ENCODE measurements around the gene PLXNB1.
"Not testable (repeated sequence)": the region's sequence is repeated elsewhere in the genome, so short reads cannot be mapped to it uniquely, and the experiment has no call there.

DNA sequence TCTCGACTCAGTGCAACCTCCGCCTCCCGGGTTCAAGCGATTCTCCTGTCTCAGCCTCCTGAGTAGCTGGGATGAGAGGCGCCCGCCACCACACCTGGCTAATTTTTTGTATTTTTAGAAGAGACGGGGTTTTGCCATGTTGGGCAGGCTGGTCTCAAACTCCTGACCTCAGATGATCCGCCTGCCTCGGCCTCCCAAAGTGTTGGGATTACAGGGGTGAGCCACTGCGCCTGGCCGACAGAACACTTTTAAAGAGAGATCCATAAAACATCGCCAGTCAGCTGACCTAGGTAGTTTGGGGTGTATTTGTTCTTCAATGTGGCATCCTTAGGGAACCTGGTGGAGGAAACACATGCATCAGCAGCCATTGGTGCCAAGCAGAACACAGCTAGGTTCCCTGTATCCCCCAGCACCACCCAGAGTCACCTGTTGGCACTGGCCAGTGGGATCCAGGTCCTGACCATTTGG is 28.4 kb downstream of the PLXNB1 start:
- not testable (repeated sequence) for TF ChIP-seq EZH2 (IDR thresholded peaks at IDR 0.05); POLR2AphosphoS5 (IDR thresholded peaks at IDR 0.05; ENCODE audit: borderline replicate concordance, low read depth, low read length)
